Keratinocyte (primary cell): ENCODE results near the gene FAM170B.

Source experiments
- EZH2 ChIP-seq: IDR thresholded peaks from one replicate; pipeline ENCODE4 v1.6.1; 2012; ENCODE audit warnings: inconsistent platforms, mild to moderate bottlenecking, low read length, moderate library complexity
- TF ChIP-seq, protein P1 (sequence below), 3 experiments: IDR thresholded peaks in 1 of 3; conservative IDR thresholded peaks in 1 of 3; optimal IDR thresholded peaks in 1 of 3; 2 replicates in 2 of 3; 3 replicates in 1 of 3; pipeline versions ENCODE3 to v1.5.1; 2011; ENCODE audit warnings: low read length in 3 of 3, mild to moderate bottlenecking in 3 of 3, moderate library complexity in 2 of 3, control low read depth in 1 of 3, inconsistent platforms in 1 of 3; ENCODE audit not compliant: insufficient read depth in 2 of 3; ENCODE audit errors: extremely low read depth in 1 of 3

DNA sequence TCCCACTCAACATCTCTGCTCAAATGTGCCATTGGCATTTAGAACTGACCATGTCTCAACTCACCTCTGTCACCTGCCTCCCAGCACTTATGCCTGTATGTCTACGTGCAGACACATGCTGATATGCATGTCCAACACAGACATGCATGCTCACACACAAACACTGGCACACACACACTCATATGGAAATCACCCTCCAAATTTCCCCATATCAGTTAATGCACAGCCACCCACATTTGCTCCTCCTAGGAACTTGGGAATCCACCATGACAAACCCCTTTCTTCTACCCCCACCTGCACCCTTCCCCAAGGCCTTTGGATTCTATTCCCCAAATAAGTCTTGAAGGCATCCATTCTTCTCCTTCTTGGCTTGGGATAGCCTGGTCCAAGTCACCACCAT lies 4.4 kb downstream of the FAM170B start:
- TF ChIP-seq, protein P1, sequence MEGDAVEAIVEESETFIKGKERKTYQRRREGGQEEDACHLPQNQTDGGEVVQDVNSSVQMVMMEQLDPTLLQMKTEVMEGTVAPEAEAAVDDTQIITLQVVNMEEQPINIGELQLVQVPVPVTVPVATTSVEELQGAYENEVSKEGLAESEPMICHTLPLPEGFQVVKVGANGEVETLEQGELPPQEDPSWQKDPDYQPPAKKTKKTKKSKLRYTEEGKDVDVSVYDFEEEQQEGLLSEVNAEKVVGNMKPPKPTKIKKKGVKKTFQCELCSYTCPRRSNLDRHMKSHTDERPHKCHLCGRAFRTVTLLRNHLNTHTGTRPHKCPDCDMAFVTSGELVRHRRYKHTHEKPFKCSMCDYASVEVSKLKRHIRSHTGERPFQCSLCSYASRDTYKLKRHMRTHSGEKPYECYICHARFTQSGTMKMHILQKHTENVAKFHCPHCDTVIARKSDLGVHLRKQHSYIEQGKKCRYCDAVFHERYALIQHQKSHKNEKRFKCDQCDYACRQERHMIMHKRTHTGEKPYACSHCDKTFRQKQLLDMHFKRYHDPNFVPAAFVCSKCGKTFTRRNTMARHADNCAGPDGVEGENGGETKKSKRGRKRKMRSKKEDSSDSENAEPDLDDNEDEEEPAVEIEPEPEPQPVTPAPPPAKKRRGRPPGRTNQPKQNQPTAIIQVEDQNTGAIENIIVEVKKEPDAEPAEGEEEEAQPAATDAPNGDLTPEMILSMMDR (optimal IDR thresholded peaks at IDR 0.05 in 1 of 3, IDR thresholded peaks at IDR 0.05 in 1 of 3, conservative IDR thresholded peaks at IDR 0.05 in 1 of 3; ENCODE audit: extremely low read depth in 1 of 3, insufficient read depth in 2 of 3, low read length in 3 of 3), result no peak
- TF ChIP-seq EZH2, result no peak
